B cell (primary cell): Measurements from ENCODE around the gene SERGEF.

Experiments
- CTCF ChIP-seq: fragments of 200-600 bp; IDR thresholded peaks from one replicate; pipeline ENCODE4 v1.8.0; 2022; ENCODE audit warnings: antibody characterized with exemption, mild to moderate bottlenecking
- EZH2 ChIP-seq: IDR thresholded peaks from 2 replicates; pipeline ENCODE4 v1.6.1; 2012; ENCODE audit warnings: borderline replicate concordance, low read depth, mild to moderate bottlenecking, moderate library complexity, low read length; ENCODE audit not compliant: insufficient read depth, poor library complexity, severe bottlenecking

GRCh38 chr11:17748044-17748443 lies 264.8 kb downstream of the SERGEF start:
- TF ChIP-seq CTCF (no peak), EZH2 (no peak)
